NOMO-1 treated with DMSO at 0.1 percent for 48 hours (cell line): Measurements from ENCODE around the gene TSEN2.

ENCODE experiments used
- DNase-seq: peaks from one replicate; lab custom pipeline; 2025; ENCODE audit not compliant: unreplicated experiment; lab: John Stamatoyannopoulos, UW

TSEN2 gene

DNA sequence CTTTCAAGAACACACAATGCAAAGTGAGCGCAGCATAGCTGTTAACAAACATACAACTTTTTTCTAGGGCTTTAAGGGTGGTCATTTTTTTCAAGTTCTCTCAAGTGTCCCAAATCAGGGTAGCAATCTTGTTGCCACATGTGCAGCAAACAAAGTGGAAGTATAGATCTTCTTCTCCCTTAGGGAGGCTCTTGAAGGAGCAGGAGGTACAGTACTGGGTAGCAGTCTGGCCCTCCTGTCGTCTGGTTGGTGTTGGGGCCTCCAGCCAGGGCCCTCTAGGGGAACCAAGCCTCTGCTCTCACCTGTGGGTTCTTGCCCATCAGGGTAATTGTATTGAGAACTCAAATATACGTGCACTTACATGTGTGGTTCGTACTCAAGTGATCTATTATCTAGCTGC is 98.5 kb downstream of the TSEN2 start:
- no peak for DNase-seq
